Tibial nerve (tissue), 4 donors: ENCODE measurements around the gene HARS1. TPM values are rescaled to one million over a fixed set of nuclear protein-coding genes. Genes with fewer than 3 reads are reported as not detected.

Experiments used
- small RNA-seq: library from RNA; depleted of rRNA; stranded (forward); fragments of <200 nt; gene quantifications from one replicate; pipeline ENCODE3, GENCODE V24; 2016
- total RNA-seq, 4 donors: library from RNA; depleted of rRNA; stranded (reverse); fragments of >200 nt; gene quantifications; one replicate each; pipeline ENCODE4 v1.1.0, GENCODE V29; 2016

The HARS1 gene
- total RNA-seq, 4 donors from 2014 or later: 45.4 to 63.9 (median 48.6) TPM

Small RNA genes lying within 50 kb of the gene (small RNA-seq; reads per million reads assigned to genes)
- gene VTRNA1-1 (37.9 reads per million, percentile 94 among the genes with 10 or more reads in this experiment), gene VTRNA1-2 (1.2 reads per million, percentile 32 among the genes with 10 or more reads in this experiment), gene VTRNA1-3 (not detected)

Other genes starting within 250 kb of the HARS1 start
- 10 to 100 TPM; 12.3 to 29.4 (median 14.9) TPM for gene EIF4EBP3, start 143.7 kb downstream of the HARS1 start, total RNA-seq
- gene SRA1, start 133.9 kb downstream of the HARS1 start, total RNA-seq: 10 to 100 TPM; 16.6 to 23.7 (median 19.2) TPM
- gene APBB3, start 126.8 kb downstream of the HARS1 start, total RNA-seq: 10 to 100 TPM; 43.7 to 70.8 (median 48.4) TPM
- 10 to 100 TPM; 22.9 to 36.9 (median 26.8) TPM for gene SLC35A4, start 126.5 kb downstream of the HARS1 start, total RNA-seq
- gene CD14, start 58.2 kb downstream of the HARS1 start, total RNA-seq: 10 to 100 TPM; 54.6 to 81.0 (median 77.0) TPM
- 100 to 1,000 TPM in 1 of 4 donors, 10 to 100 TPM in 3; 72.8 to 129 (median 93.0) TPM for gene TMCO6, start 51.9 kb downstream of the HARS1 start, total RNA-seq
- 10 to 100 TPM; 52.2 to 80.6 (median 64.3) TPM for gene NDUFA2, start 43.7 kb downstream of the HARS1 start, total RNA-seq
- gene IK, start 43.5 kb downstream of the HARS1 start, total RNA-seq: 100 to 1,000 TPM in 2 of 4 donors, 10 to 100 TPM in 2; 91.6 to 142 (median 108) TPM
- 10 to 100 TPM; 15.1 to 33.0 (median 21.1) TPM for gene WDR55, start 26.5 kb downstream of the HARS1 start, total RNA-seq
- gene DND1, start 17.8 kb downstream of the HARS1 start, total RNA-seq: 1 to 10 TPM; 1.3 to 6.1 (median 2.0) TPM
- 10 to 100 TPM; 33.9 to 41.2 (median 35.1) TPM for gene HARS2, start 85 bp upstream of the HARS1 start, total RNA-seq
- 10 to 100 TPM; 25.5 to 43.1 (median 33.6) TPM for gene ZMAT2, start 9.1 kb upstream of the HARS1 start, total RNA-seq
- not detected for gene PCDHA1, start 94.8 kb upstream of the HARS1 start, total RNA-seq
- gene PCDHA2, start 103.5 kb upstream of the HARS1 start, total RNA-seq: under 1 TPM in 1 of 4 donors, not detected in 3; 0.21 TPM
- gene PCDHA3, start 109.7 kb upstream of the HARS1 start, total RNA-seq: 1 to 10 TPM in 1 of 4 donors, under 1 TPM in 3; 0.84 to 3.5 (median 0.94) TPM
- 1 to 10 TPM; 1.6 to 5.7 (median 2.0) TPM for gene PCDHA4, start 115.7 kb upstream of the HARS1 start, total RNA-seq
- gene PCDHA5, start 130.2 kb upstream of the HARS1 start, total RNA-seq: 1 to 10 TPM in 1 of 4 donors, under 1 TPM in 3; 0.39 to 2.7 (median 0.54) TPM
- 1 to 10 TPM; 1.3 to 1.9 (median 1.4) TPM for gene PCDHA6, start 136.6 kb upstream of the HARS1 start, total RNA-seq
- gene PCDHA7, start 142.9 kb upstream of the HARS1 start, total RNA-seq: 1 to 10 TPM; 1.2 to 2.9 (median 1.7) TPM
- 1 to 10 TPM in 1 of 4 donors, under 1 TPM in 3; 0.63 to 2.0 (median 0.84) TPM for gene PCDHA8, start 149.8 kb upstream of the HARS1 start, total RNA-seq
- 1 to 10 TPM in 1 of 4 donors, under 1 TPM in 3; 0.39 to 1.8 (median 0.64) TPM for gene PCDHA9, start 157.0 kb upstream of the HARS1 start, total RNA-seq
- gene PCDHA10, start 164.5 kb upstream of the HARS1 start, total RNA-seq: 1 to 10 TPM in 3 of 4 donors, under 1 TPM in 1; 0.78 to 4.4 (median 2.4) TPM
- 1 to 10 TPM in 1 of 4 donors, under 1 TPM in 3; 0.60 to 1.3 (median 0.91) TPM for gene PCDHA11, start 177.6 kb upstream of the HARS1 start, total RNA-seq
- gene PCDHA12, start 183.9 kb upstream of the HARS1 start, total RNA-seq: 10 to 100 TPM in 1 of 4 donors, 1 to 10 TPM in 3; 3.3 to 10.5 (median 6.7) TPM
- gene PCDHA13, start 190.8 kb upstream of the HARS1 start, total RNA-seq: 1 to 10 TPM in 3 of 4 donors, under 1 TPM in 1; 0.66 to 3.0 (median 1.7) TPM
- gene PCDHAC1, start 234.9 kb upstream of the HARS1 start, total RNA-seq: 1 to 10 TPM; 1.2 to 3.3 (median 2.7) TPM